PC-9 (cell line): ENCODE data around the gene METTL9.

Experiments
- CTCF ChIP-seq: fragments of 200-600 bp; sonication (generic); conservative IDR thresholded peaks from 2 replicates; pipeline ENCODE4 v1.6.1; 2017; ENCODE audit warnings: mixed run types, antibody characterized with exemption, mild to moderate bottlenecking, moderate library complexity
- EZH2 ChIP-seq: fragments of 200-600 bp; sonication (generic); IDR thresholded peaks from 2 replicates; pipeline ENCODE4 v1.8.0; 2017; ENCODE audit warnings: antibody characterized with exemption, low read depth

- TF ChIP-seq CTCF = no peak
- TF ChIP-seq EZH2 = no peak
These were observed 42.5 kb downstream of the METTL9 start for GRCh38 chr16:21641916-21642315.
